Nephron progenitor cell (in vitro differentiated cells): Measurements from ENCODE around the gene MAP3K12.

Experiments
- DNase-seq: peaks from one replicate; pipeline ENCODE4 v3.0.0; 2021
- H3K27ac Mint-ChIP-seq: 2 replicates; pipeline ENCODE4 v1.8.0; 2021; ENCODE audit warnings: mild to moderate bottlenecking, moderate library complexity, mixed read lengths
- H3K27me3 Mint-ChIP-seq: 2 replicates; pipeline ENCODE4 v1.8.0; 2021; ENCODE audit warnings: mild to moderate bottlenecking, low read depth, mixed read lengths; ENCODE audit not compliant: poor library complexity
- H3K36me3 Mint-ChIP-seq: 2 replicates; pipeline ENCODE4 v1.8.0; 2021; ENCODE audit warnings: low read depth, mixed read lengths
- H3K4me1 Mint-ChIP-seq: 2 replicates; pipeline ENCODE4 v1.8.0; 2021; ENCODE audit warnings: mixed read lengths
- H3K4me3 Mint-ChIP-seq: 2 replicates; pipeline ENCODE4 v1.8.0; 2021; ENCODE audit warnings: mild to moderate bottlenecking, moderate library complexity, mixed read lengths
- H3K9me3 Mint-ChIP-seq: 2 replicates; pipeline ENCODE4 v1.8.0; 2021; ENCODE audit warnings: mild to moderate bottlenecking, moderate library complexity, mixed read lengths
- CTCF ChIP-seq: fragments of 200-600 bp; sonication (generic); IDR thresholded peaks from 2 replicates; pipeline ENCODE4 v1.5.0; 2021; ENCODE audit warnings: antibody characterized with exemption

Gene MAP3K12

GRCh38 chr12:53492188-53492587 is 7.1 kb downstream of the MAP3K12 start:
- Mint-ChIP-seq H3K4me1 (peaks cover 60% of the 10 kb centered on the region), H3K27me3 (peaks cover 2% of the 10 kb centered on the region), H3K36me3 (peaks cover 9% of the 10 kb centered on the region), H3K4me3 (peak overlapping the region; percentile 88), H3K27ac (peak overlapping the region; percentile 95), H3K9me3 (no peaks in the 10 kb centered on the region)
- TF ChIP-seq CTCF, result no peak
- DNase-seq, result no peak

DNA sequence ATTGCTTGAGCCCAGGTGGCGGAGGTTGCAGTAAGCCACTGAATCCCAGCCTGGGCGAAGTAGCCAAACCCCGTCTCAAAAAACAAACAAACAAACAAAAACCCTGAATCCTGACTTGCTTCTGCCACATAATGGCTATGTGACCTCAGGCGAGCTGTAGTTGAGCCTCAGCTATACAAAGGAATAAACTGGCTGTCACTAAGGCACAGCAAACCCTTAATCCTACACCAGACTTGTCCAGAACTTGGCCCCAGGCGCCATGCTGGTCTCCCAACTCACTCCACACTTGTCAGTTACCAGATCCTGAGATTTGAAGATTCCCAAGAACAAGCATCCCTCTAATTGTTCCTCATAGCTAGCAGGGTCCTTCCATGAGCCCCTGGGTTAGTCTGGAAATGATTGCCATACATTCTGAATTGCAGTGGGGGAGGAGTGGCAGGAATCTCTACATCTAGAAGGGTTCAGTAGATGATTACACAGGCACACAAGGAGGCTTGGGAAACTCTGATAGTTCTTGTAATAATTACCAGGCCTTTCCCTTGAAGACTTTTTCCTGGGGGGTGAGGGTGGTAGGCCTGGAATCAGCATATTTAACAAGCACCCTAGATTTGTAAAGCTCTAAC is 9.9 kb downstream of the MAP3K12 start:
- DNase-seq, result no peak
- peaks cover 2% of the 10 kb centered on the region for H3K27me3 Mint-ChIP-seq
- H3K9me3 Mint-ChIP-seq, result no peaks in the 10 kb centered on the region
- peaks cover 38% of the 10 kb centered on the region for H3K4me1 Mint-ChIP-seq
- H3K36me3 Mint-ChIP-seq, result peaks cover 24% of the 10 kb centered on the region
- no peak overlapping the region for H3K4me3 Mint-ChIP-seq
- no peak overlapping the region for H3K27ac Mint-ChIP-seq
- no peak for TF ChIP-seq CTCF

DNA sequence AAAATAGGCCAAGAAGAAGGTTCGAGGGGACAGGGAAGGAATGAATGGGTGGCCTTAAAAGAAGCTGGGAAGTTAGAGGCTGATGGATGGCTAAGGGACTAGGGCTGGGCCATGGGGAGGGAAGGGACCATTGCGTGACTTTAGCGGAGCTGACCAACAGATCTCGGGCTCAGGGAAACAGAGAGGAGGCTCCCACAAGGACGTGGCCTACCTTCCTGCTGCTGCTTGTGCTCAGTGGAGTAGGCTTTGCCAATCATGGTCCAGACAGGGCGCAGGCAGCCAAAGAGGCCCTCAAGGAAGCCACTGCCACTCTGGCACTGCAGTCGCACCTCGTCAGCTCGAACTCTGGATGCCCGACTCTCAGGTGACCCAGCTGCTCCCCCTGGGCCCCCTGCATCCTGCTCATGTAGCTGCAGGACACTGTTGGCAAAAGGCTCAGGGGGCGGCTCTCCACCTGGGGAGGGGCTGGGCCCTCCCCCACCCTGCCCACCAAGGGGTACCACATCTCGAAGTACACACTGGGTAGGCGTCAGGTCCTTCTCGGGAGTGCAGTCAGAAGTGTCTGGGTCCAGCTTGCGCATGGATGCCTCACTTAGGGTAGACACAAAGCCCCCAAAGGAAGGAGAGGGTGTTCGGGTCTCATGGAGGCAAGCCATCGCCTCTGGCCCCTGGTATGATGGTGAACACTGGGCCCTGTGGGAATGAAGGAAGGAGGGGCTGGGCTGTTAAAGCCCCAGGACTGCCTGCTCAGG is 12.3 kb downstream of the MAP3K12 start:
- no peak for DNase-seq
- Mint-ChIP-seq H3K9me3 (no peaks in the 10 kb centered on the region), H3K4me3 (no peak overlapping the region), H3K27ac (peak overlapping the region; percentile 91), H3K27me3 (peaks cover 2% of the 10 kb centered on the region), H3K4me1 (peaks cover 16% of the 10 kb centered on the region), H3K36me3 (peaks cover 44% of the 10 kb centered on the region)
- TF ChIP-seq CTCF, result no peak

- Mint-ChIP-seq H3K36me3 (peaks cover 47% of the 10 kb centered on the region), H3K4me1 (peaks cover 12% of the 10 kb centered on the region), H3K27ac (peak overlapping the region; percentile 91), H3K27me3 (peaks cover 2% of the 10 kb centered on the region), H3K4me3 (no peak overlapping the region), H3K9me3 (no peaks in the 10 kb centered on the region)
- TF ChIP-seq CTCF, result no peak
- no peak for DNase-seq
Measured at GRCh38 chr12:53485955-53486735, 13.1 kb downstream of the MAP3K12 start.

- peaks cover 49% of the 10 kb centered on the region for H3K36me3 Mint-ChIP-seq
- no peak for DNase-seq
- no peaks in the 10 kb centered on the region for H3K27me3 Mint-ChIP-seq
- no peak overlapping the region for H3K4me3 Mint-ChIP-seq
- peak overlapping the region; percentile 86 for H3K27ac Mint-ChIP-seq
- H3K9me3 Mint-ChIP-seq, result no peaks in the 10 kb centered on the region
- TF ChIP-seq CTCF, result no peak
- H3K4me1 Mint-ChIP-seq, result peaks cover 7% of the 10 kb centered on the region
Measured at GRCh38 chr12:53484686-53485575, 14.3 kb downstream of the MAP3K12 start.
